ENCODE data around the gene EIF3J.
"Not testable (repeated sequence)": the region's sequence is repeated elsewhere in the genome, so short reads cannot be mapped to it uniquely, and the experiment has no call there.

The EIF3J gene

DNA sequence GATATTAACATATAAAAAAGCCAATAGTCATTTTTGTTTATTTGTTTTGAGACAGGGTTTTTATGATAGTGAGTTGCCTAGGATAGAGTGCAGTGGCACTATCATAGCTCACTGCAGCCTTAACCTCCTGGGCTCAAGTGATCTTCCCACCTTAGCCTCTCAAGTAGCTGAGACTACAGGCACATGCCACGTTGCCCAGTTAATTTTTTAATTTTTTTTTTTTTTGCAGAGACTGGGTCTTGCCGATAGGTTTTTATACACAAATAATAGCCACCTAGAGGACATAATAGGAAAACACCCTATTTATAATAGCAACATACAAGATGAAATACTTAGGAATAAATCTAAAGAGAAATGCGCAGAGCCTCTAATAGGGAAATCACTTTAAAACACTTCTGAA, 13.3 kb downstream of the EIF3J start:
- no peaks in the 10 kb centered on the region for H3K27me3 ChIP-seq (ENCODE audit: insufficient read depth, poor library complexity, severe bottlenecking)
- H3K27ac ChIP-seq (ENCODE audit: poor library complexity, severe bottlenecking) = no peak overlapping the region
- H3K4me3 ChIP-seq (ENCODE audit: severe bottlenecking) = no peak overlapping the region
- no peaks in the 10 kb centered on the region for H3K9me3 ChIP-seq (ENCODE audit: severe bottlenecking)
- H3K36me3 ChIP-seq (ENCODE audit: low read depth) = peaks cover 74% of the 10 kb centered on the region
- peaks cover 13% of the 10 kb centered on the region for H3K4me1 ChIP-seq (ENCODE audit: insufficient read depth, poor library complexity, severe bottlenecking)
- DNase-seq (ENCODE audit: low spot score) (no peak), ATAC-seq (ENCODE audit: low read depth) (peak; percentile 72)
- TF ChIP-seq CTCF (IDR thresholded peaks at IDR 0.05; ENCODE audit: poor library complexity, severe bottlenecking) = peak; percentile 82

DNA sequence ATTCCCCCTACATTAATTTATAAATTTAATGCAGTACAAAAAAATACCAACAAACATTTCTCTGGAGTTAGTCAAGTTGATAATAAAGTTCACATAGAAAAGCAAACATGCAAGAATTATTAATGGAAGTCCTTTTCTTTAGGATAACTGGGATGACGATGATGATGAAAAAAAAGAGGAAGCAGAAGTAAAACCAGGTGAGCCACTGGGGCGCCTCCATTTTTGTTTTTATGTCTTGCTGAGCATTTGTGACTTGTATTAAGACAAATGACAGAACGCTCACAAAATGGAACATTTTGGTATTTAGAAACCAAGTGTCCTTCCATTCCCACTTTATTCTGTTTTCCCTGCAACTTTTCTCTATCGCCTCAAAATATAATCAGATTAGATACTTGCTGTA, 13.8 kb downstream of the EIF3J start:
- Histone ChIP-seq H3K27ac (ENCODE audit: poor library complexity, severe bottlenecking) (no peak overlapping the region), H3K4me1 (ENCODE audit: insufficient read depth, poor library complexity, severe bottlenecking) (peaks cover 8% of the 10 kb centered on the region), H3K36me3 (ENCODE audit: low read depth) (peaks cover 74% of the 10 kb centered on the region), H3K27me3 (ENCODE audit: insufficient read depth, poor library complexity, severe bottlenecking) (no peaks in the 10 kb centered on the region), H3K9me3 (ENCODE audit: severe bottlenecking) (no peaks in the 10 kb centered on the region), H3K4me3 (ENCODE audit: severe bottlenecking) (no peak overlapping the region)
- TF ChIP-seq CTCF (IDR thresholded peaks at IDR 0.05; ENCODE audit: poor library complexity, severe bottlenecking) = no peak
- DNase-seq (ENCODE audit: low spot score) (no peak), ATAC-seq (ENCODE audit: low read depth) (no peak)

GRCh38 chr15:44554934-44555723, 18.2 kb downstream of the EIF3J start:
- Histone ChIP-seq H3K27ac (ENCODE audit: poor library complexity, severe bottlenecking) (no peak overlapping the region), H3K36me3 (ENCODE audit: low read depth) (peaks cover 94% of the 10 kb centered on the region), H3K27me3 (ENCODE audit: insufficient read depth, poor library complexity, severe bottlenecking) (no peaks in the 10 kb centered on the region), H3K4me1 (ENCODE audit: insufficient read depth, poor library complexity, severe bottlenecking) (no peaks in the 10 kb centered on the region), H3K9me3 (ENCODE audit: severe bottlenecking) (no peaks in the 10 kb centered on the region), H3K4me3 (ENCODE audit: severe bottlenecking) (no peak overlapping the region)
- ATAC-seq (ENCODE audit: low read depth) (no peak), DNase-seq (ENCODE audit: low spot score) (no peak)
- no peak for TF ChIP-seq CTCF (IDR thresholded peaks at IDR 0.05; ENCODE audit: poor library complexity, severe bottlenecking)

- H3K4me3 ChIP-seq (ENCODE audit: severe bottlenecking); ATAC-seq (ENCODE audit: low read depth); H3K9me3 ChIP-seq (ENCODE audit: severe bottlenecking); H3K4me1 ChIP-seq (ENCODE audit: insufficient read depth, poor library complexity, severe bottlenecking); DNase-seq (ENCODE audit: low spot score); H3K27ac ChIP-seq (ENCODE audit: poor library complexity, severe bottlenecking); H3K27me3 ChIP-seq (ENCODE audit: insufficient read depth, poor library complexity, severe bottlenecking): not testable (repeated sequence)
- H3K36me3 ChIP-seq (ENCODE audit: low read depth) = peaks cover 95% of the 10 kb centered on the region
Measured at GRCh38 chr15:44560926-44561325, 24.0 kb downstream of the EIF3J start.

- Histone ChIP-seq H3K9me3 (ENCODE audit: severe bottlenecking) (no peaks in the 10 kb centered on the region), H3K27ac (ENCODE audit: poor library complexity, severe bottlenecking) (no peak overlapping the region), H3K4me1 (ENCODE audit: insufficient read depth, poor library complexity, severe bottlenecking) (no peaks in the 10 kb centered on the region), H3K36me3 (ENCODE audit: low read depth) (peaks cover 83% of the 10 kb centered on the region), H3K4me3 (ENCODE audit: severe bottlenecking) (no peak overlapping the region), H3K27me3 (ENCODE audit: insufficient read depth, poor library complexity, severe bottlenecking) (no peaks in the 10 kb centered on the region)
- TF ChIP-seq CTCF (IDR thresholded peaks at IDR 0.05; ENCODE audit: poor library complexity, severe bottlenecking) = no peak
- DNase-seq (ENCODE audit: low spot score) (no peak), ATAC-seq (ENCODE audit: low read depth) (peak; percentile 3; the same call in 1 of the 3 replicates)
Measured at GRCh38 chr15:44565387-44566154, 28.6 kb downstream of the EIF3J start.
